Kidney (tissue), 14 donors: ENCODE measurements around the gene GPR157. TPM values are rescaled to one million over a fixed set of nuclear protein-coding genes. Genes with fewer than 3 reads are reported as not detected.

Experiments used
- DNase-seq, 5 donors: peaks; one replicate each; pipeline ENCODE4 v3.0.0-alpha.2; 2013 to 2020
- FAIRE-seq: peaks from 2 replicates; lab custom pipeline; 2012; peaks lifted over from hg19 to GRCh38; lab: Jason Lieb, UNC
- H3K27ac ChIP-seq, 2 donors: one replicate each; pipeline ENCODE4 v1.7.0; 2013; ENCODE audit warnings: low read depth in 2 of 2, low read length in 2 of 2, inconsistent platforms in 1 of 2
- H3K27me3 ChIP-seq: one replicate; pipeline ENCODE4 v1.7.1; 2013; ENCODE audit warnings: low read length, inconsistent platforms; ENCODE audit not compliant: control insufficient read depth, insufficient read depth
- H3K36me3 ChIP-seq, 3 donors: one replicate each; pipeline versions ENCODE4 v1.7.0 to v1.7.1; 2013; ENCODE audit warnings: low read length in 3 of 3, control low read depth in 1 of 3, inconsistent platforms in 1 of 3; ENCODE audit not compliant: insufficient read depth in 3 of 3, control insufficient read depth in 2 of 3
- H3K4me1 ChIP-seq, 3 donors: one replicate each; pipeline versions ENCODE4 v1.7.0 to v1.7.1; 2013; ENCODE audit warnings: low read length in 3 of 3, inconsistent platforms in 1 of 3, low read depth in 1 of 3; ENCODE audit not compliant: control insufficient read depth in 2 of 3, insufficient read depth in 2 of 3
- H3K4me3 ChIP-seq, 3 donors: one replicate each; pipeline versions ENCODE4 v1.7.0 to v1.8.1; 2013; ENCODE audit warnings: low read length in 3 of 3, control low read depth in 1 of 3, inconsistent platforms in 1 of 3
- H3K9ac ChIP-seq, 3 donors: one replicate each; pipeline versions ENCODE4 v1.7.0 to v1.7.1; 2013; ENCODE audit warnings: low read length in 3 of 3, control low read depth in 1 of 3, inconsistent platforms in 1 of 3
- H3K9me3 ChIP-seq, 3 donors: one replicate each; pipeline versions ENCODE4 v1.7.0 to v1.7.1; 2013; ENCODE audit warnings: low read length in 3 of 3, control low read depth in 1 of 3, inconsistent platforms in 1 of 3; ENCODE audit not compliant: control insufficient read depth in 2 of 3, insufficient read depth in 1 of 3
- intact Hi-C: fragments of 100-400 bp; cut with DNase I; formaldehyde crosslinking; loops from one replicate; pipeline ENCODE4 v1.11.1; 2022
- polyA plus RNA-seq: library from polyadenylated mRNA; stranded (reverse); fragments of 350-450 nt; fragmentation: Illumina TruSeq; extraction: RNeasy Lipid Tissue Mini Kit (QIAGEN cat#74804); gene quantifications from one replicate; pipeline ENCODE4 v1.2.3, GENCODE V29; 2014; ENCODE audit warnings: low read depth, low replicate concordance; ENCODE audit not compliant: insufficient read depth
- total RNA-seq: library from RNA; stranded (reverse); fragmentation: NEBNext Ultra II Directional; extraction: Animal tissue kit (Norgen Biotek cat#: 25700); gene quantifications from one replicate; pipeline ENCODE4 v1.2.1, GENCODE V29; 2021
- TF ChIP-seq, protein P1 (sequence below): IDR thresholded peaks from 3 replicates; pipeline ENCODE4 v1.5.1; 2012; ENCODE audit warnings: mild to moderate bottlenecking, moderate library complexity, borderline replicate concordance; ENCODE audit not compliant: insufficient read depth; ENCODE audit errors: extremely low read depth
- donor health status: control.
- donor health status: control.
- donor health status: control.
- donor health status: control.
- donor health status: control.
- donor health status: DM: yes; HTN: yes; CAD: no.
- donor health status: Normal renal cell carcinoma (clear cell type).

The GPR157 gene
- total and polyA plus RNA-seq, 2 donors from 2014 or later, result 3.2 to 9.1 TPM

DNA sequence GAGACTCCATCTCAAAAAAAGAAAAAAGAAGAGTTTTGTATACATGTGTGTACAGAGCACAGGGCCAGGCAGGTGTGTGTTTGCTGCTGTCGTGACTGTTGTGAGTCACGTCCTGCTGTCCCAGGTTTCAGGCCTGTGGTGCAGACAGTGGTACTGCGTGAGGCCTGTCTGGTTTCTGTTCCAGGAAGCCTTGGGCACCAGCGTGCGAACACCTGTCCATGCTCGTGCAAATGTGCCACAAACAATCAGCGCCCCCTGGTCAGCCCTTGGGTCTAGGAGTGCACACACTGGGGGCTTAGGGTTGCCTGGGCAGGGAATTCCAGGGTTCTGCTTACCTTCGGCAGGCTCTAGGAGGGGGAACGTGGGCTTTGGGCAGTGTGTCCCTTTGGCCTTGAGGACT is 16.9 kb downstream of the GPR157 start:
- Histone ChIP-seq H3K36me3 (no peaks in the 10 kb centered on the region), H3K4me3 (no peak overlapping the region), H3K9me3 (no peaks in the 10 kb centered on the region), H3K4me1 (peaks cover 0 to 4% (median 0%) of the 10 kb centered on the region in 3 donors), H3K9ac (no peak overlapping the region), H3K27ac (no peak overlapping the region), H3K27me3 (no peaks in the 10 kb centered on the region)
- FAIRE-seq, result no peak
- TF ChIP-seq, protein P1, sequence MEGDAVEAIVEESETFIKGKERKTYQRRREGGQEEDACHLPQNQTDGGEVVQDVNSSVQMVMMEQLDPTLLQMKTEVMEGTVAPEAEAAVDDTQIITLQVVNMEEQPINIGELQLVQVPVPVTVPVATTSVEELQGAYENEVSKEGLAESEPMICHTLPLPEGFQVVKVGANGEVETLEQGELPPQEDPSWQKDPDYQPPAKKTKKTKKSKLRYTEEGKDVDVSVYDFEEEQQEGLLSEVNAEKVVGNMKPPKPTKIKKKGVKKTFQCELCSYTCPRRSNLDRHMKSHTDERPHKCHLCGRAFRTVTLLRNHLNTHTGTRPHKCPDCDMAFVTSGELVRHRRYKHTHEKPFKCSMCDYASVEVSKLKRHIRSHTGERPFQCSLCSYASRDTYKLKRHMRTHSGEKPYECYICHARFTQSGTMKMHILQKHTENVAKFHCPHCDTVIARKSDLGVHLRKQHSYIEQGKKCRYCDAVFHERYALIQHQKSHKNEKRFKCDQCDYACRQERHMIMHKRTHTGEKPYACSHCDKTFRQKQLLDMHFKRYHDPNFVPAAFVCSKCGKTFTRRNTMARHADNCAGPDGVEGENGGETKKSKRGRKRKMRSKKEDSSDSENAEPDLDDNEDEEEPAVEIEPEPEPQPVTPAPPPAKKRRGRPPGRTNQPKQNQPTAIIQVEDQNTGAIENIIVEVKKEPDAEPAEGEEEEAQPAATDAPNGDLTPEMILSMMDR, result no peak
- intact Hi-C loops, result no loop called here
- peak in 1 of 5 donors; percentile 63 for DNase-seq

DNA sequence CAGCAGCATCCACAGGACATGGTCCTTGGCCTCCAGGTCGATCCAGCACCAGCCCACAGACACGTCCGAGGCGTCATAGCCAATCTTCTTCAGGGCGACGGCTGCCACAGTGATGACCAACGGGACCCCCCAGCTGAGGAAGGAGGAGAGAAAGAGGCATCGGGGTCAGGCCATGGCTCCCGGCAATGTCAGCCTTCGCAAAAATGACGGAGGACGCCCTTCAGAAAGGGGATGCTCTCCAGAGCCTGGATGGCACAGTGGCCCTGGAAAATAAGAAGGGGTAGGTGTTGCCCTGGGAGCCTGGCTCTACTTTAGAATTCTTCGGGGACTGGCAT is 17.6 kb downstream of the GPR157 start:
- no peaks in the 10 kb centered on the region for H3K36me3 ChIP-seq
- TF ChIP-seq, protein P1, result no peak
- peaks cover 0 to 4% (median 0%) of the 10 kb centered on the region in 3 donors for H3K4me1 ChIP-seq
- peak in 1 of 5 donors; percentile 72 for DNase-seq
- H3K9ac ChIP-seq, result no peak overlapping the region
- FAIRE-seq, result no peak
- H3K4me3 ChIP-seq, result no peak overlapping the region
- intact Hi-C loops, result no loop called here
- no peaks in the 10 kb centered on the region for H3K27me3 ChIP-seq
- no peaks in the 10 kb centered on the region for H3K9me3 ChIP-seq
- H3K27ac ChIP-seq, result no peak overlapping the region

DNA sequence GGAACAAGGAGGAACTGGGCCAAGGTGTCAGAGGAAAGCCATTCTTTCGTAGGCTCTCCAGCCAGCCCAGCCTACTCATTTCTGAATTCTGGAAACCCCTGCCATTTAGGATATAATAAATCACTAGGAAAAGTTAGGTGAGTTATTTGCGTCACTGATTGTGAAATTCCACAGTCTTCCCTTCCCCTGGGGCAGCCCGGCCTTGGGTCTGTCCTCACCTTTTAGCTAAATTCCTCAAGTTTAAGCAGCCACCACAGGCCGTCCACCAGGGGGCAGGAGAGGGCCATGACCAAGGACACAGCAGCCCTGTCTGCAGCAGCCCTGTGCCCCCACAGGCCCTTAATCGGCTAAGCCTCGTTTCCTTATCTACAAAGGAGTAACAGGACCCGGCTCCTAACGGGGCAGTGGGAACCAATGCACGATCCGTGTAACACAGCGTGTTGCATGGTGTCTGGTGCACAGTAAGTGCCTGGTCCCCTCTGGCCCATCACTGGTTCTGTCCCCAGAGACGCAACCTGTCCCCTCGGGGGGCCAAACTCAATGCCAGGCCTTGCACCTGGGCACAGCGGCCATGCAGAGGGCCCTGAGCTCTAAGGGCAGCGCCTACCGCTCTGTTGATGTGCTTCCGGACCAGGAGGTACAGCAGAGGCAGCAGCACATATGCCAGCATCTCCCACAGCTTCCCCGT is 18.1 kb downstream of the GPR157 start:
- Histone ChIP-seq H3K27ac (no peak overlapping the region), H3K9ac (no peak overlapping the region), H3K36me3 (no peaks in the 10 kb centered on the region), H3K4me1 (peaks cover 0 to 4% (median 0%) of the 10 kb centered on the region in 3 donors), H3K27me3 (no peaks in the 10 kb centered on the region), H3K4me3 (no peak overlapping the region), H3K9me3 (no peaks in the 10 kb centered on the region)
- FAIRE-seq (peak; percentile 59), DNase-seq (peak; percentile 91 to 97 (median 94))
- TF ChIP-seq, protein P1, result peak; percentile 98
- intact Hi-C loops, result no loop called here
